Activated CD4-positive, alpha-beta T cell treated with anti-CD3 and anti-CD28 coated beads, Interleukin-2, Interleukin-6, amounts not matched to agents 100 ng/mL and 50 ng/mL, durations not matched to agents 16 hours and 8 hours (primary cell): ENCODE results near the gene HIP1.

Experiments used
- DNase-seq: peaks from one replicate; pipeline ENCODE4 v3.0.0-alpha.2; 2020

HIP1 gene

GRCh38 chr7:75485355-75485978 is 253.3 kb downstream of the HIP1 start:
- DNase-seq: peak; percentile 27
